GM23248 (cell line): Measurements from ENCODE around the gene WASHC2A. TPM values are rescaled to one million over a fixed set of nuclear protein-coding genes. Genes with fewer than 3 reads are reported as not detected.
"Not testable (repeated sequence)": the region's sequence is repeated elsewhere in the genome, so short reads cannot be mapped to it uniquely, and the experiment has no call there.

Experiments
- DNase-seq: peaks from one replicate; pipeline ENCODE4 v3.0.0-alpha.2; 2015
- H2AFZ ChIP-seq: fragments of 200-600 bp; sonication (generic); 2 replicates; pipeline ENCODE4 v1.6.1; 2016; ENCODE audit warnings: antibody characterized with exemption
- H3F3A ChIP-seq: fragments of 200-600 bp; sonication (generic); 2 replicates; pipeline ENCODE4 v1.6.1; 2016; ENCODE audit warnings: mild to moderate bottlenecking, antibody characterized with exemption, mixed run types; ENCODE audit not compliant: insufficient read depth
- H3K27ac ChIP-seq: fragments of 200-600 bp; sonication (generic); 2 replicates; pipeline ENCODE4 v1.5.1; 2016; ENCODE audit warnings: mild to moderate bottlenecking
- H3K27me3 ChIP-seq: fragments of 200-600 bp; sonication (generic); replicated peaks from 2 replicates; pipeline ENCODE4 v1.6.1; 2016; ENCODE audit warnings: mild to moderate bottlenecking; ENCODE audit not compliant: insufficient read depth
- H3K36me3 ChIP-seq: fragments of 200-600 bp; sonication (generic); 2 replicates; pipeline ENCODE4 v1.6.1; 2016; ENCODE audit warnings: low read depth, mild to moderate bottlenecking
- H3K4me1 ChIP-seq: fragments of 200-600 bp; sonication (generic); 2 replicates; pipeline ENCODE4 v1.6.1; 2016; ENCODE audit warnings: mild to moderate bottlenecking; ENCODE audit not compliant: insufficient read depth
- H3K4me2 ChIP-seq: fragments of 200-600 bp; sonication (generic); one replicate; pipeline ENCODE4 v1.6.1; 2016; ENCODE audit warnings: mild to moderate bottlenecking; ENCODE audit not compliant: unreplicated experiment
- H3K4me3 ChIP-seq: fragments of 200-600 bp; sonication (generic); 2 replicates; pipeline ENCODE4 v1.5.1; 2016; ENCODE audit warnings: mild to moderate bottlenecking
- H3K79me2 ChIP-seq: fragments of 200-600 bp; sonication (generic); 2 replicates; pipeline ENCODE4 v1.6.1; 2016; ENCODE audit warnings: mild to moderate bottlenecking; ENCODE audit not compliant: insufficient read depth
- H3K9ac ChIP-seq: fragments of 200-600 bp; sonication (generic); 2 replicates; pipeline ENCODE4 v1.6.1; 2016; ENCODE audit warnings: mild to moderate bottlenecking
- H3K9me2 ChIP-seq: fragments of 200-600 bp; sonication (generic); 2 replicates; pipeline ENCODE4 v1.6.1; 2016; ENCODE audit warnings: mixed run types, mild to moderate bottlenecking, moderate library complexity; ENCODE audit not compliant: insufficient read depth
- H3K9me3 ChIP-seq: fragments of 200-600 bp; sonication (generic); one replicate; pipeline ENCODE4 v1.6.1; 2017; ENCODE audit warnings: low read depth
- H4K20me1 ChIP-seq: fragments of 200-600 bp; sonication (generic); 2 replicates; pipeline ENCODE4 v1.6.0; 2016; ENCODE audit not compliant: insufficient read depth
- EZH2 ChIP-seq: fragments of 200-600 bp; sonication (generic); IDR thresholded peaks from 2 replicates; pipeline ENCODE4 v1.6.1; 2018; ENCODE audit warnings: antibody characterized with exemption, mild to moderate bottlenecking; ENCODE audit not compliant: insufficient read depth, poor library complexity, severe bottlenecking
- EZH2phosphoT487 ChIP-seq: fragments of 200-600 bp; sonication (generic); IDR thresholded peaks from 2 replicates; pipeline ENCODE4 v1.6.1; 2018; ENCODE audit warnings: antibody characterized with exemption, moderate library complexity, mild to moderate bottlenecking, low read depth; ENCODE audit not compliant: insufficient read depth
- WGBS, 2 experiments: methylation state at CpG; one replicate each; pipeline ENCODE4 v1.1.6; 2015 to 2017; ENCODE audit warnings: low lambda C conversion rate in 2 of 2, low coverage in 1 of 2; ENCODE audit errors: missing lambda C conversion rate in 2 of 2; 5-methylcytosine and 5-hydroxymethylcytosine counted together
- in situ Hi-C: fragments of 300-500 bp; cut with MboI; formaldehyde crosslinking; loops from 2 replicates; pipeline ENCODE4 v1.15.0; 2020
- polyA plus RNA-seq: library from polyadenylated mRNA; unstranded; fragments of >200 nt; fragmentation: Nextera tagmentation; extraction: Ambion mirVana; gene quantifications from 2 replicates; pipeline ENCODE4 v1.2.1, GENCODE V29; 2016
- total RNA-seq: library from RNA; depleted of rRNA; stranded (reverse); fragments of >200 nt; shearing (Covaris generic); gene quantifications from 2 replicates; pipeline ENCODE4 v1.2.3, GENCODE V29; 2014

Gene WASHC2A
- total and polyA plus RNA-seq, 2 experiments from 2014 or later: 23.9 to 26.8 TPM

- Histone ChIP-seq H3K4me3 (no peak overlapping the region), H3K4me2 (peak overlapping the region; percentile 25), H3K9me3 (no peaks in the 10 kb centered on the region), H2AFZ (no peak overlapping the region), H4K20me1 (no peaks in the 10 kb centered on the region), H3F3A (no peaks in the 10 kb centered on the region), H3K4me1 (0 out of 2 replicates have a peak, but pooled peaks cover 4% of the 10 kb centered on the region), H3K9me2 (no peaks in the 10 kb centered on the region), H3K36me3 (no peaks in the 10 kb centered on the region), H3K79me2 (no peaks in the 10 kb centered on the region), H3K9ac (no peak overlapping the region), H3K27ac (no peak overlapping the region), H3K27me3 (no peaks in the 10 kb centered on the region)
- 10 to 23% methylated on average over 5 of the region's 5 CpGs for WGBS, 2 experiments
- DNase-seq: peak; percentile 57
- TF ChIP-seq EZH2 (no peak), EZH2phosphoT487 (no peak)
- in situ Hi-C loops: no loop called here
Observed at GRCh38 chr10:50044941-50045664, 22.7 kb upstream of the WASHC2A start.

- H3K27ac ChIP-seq, H3K9ac ChIP-seq, H3K9me3 ChIP-seq, H3K79me2 ChIP-seq, H3K4me1 ChIP-seq, in situ Hi-C loops, H3K9me2 ChIP-seq, H3K27me3 ChIP-seq, H3F3A ChIP-seq, H4K20me1 ChIP-seq, H2AFZ ChIP-seq, H3K4me3 ChIP-seq, H3K36me3 ChIP-seq, H3K4me2 ChIP-seq: not testable (repeated sequence)
- WGBS, 2 experiments: 45 to 52% methylated on average over 9 of the region's 9 CpGs
- DNase-seq: peak; percentile 17
Observed at GRCh38 chr10:50046457-50046856, 21.3 kb upstream of the WASHC2A start.

GRCh38 chr10:50047594-50047993 is 20.2 kb upstream of the WASHC2A start:
- H3F3A ChIP-seq, H3K9me3 ChIP-seq, H3K36me3 ChIP-seq, in situ Hi-C loops, H3K4me2 ChIP-seq, H3K27ac ChIP-seq, H2AFZ ChIP-seq, H3K4me3 ChIP-seq, H4K20me1 ChIP-seq, H3K9me2 ChIP-seq, H3K79me2 ChIP-seq, DNase-seq, H3K4me1 ChIP-seq, H3K9ac ChIP-seq, H3K27me3 ChIP-seq: not testable (repeated sequence)
- 76 to 90% methylated on average over 4 to 5 of the region's 5 CpGs for WGBS, 2 experiments

- H3K4me2 ChIP-seq: peak overlapping the region; percentile 65
- DNase-seq: peak; percentile 54
- not testable (repeated sequence) for H3K27ac ChIP-seq
Observed at GRCh38 chr10:50051995-50052660, 15.6 kb upstream of the WASHC2A start.

GRCh38 chr10:50052778-50053376 is 14.9 kb upstream of the WASHC2A start:
- H4K20me1 ChIP-seq, H3K27ac ChIP-seq, H2AFZ ChIP-seq, H3K79me2 ChIP-seq, H3F3A ChIP-seq, H3K36me3 ChIP-seq, H3K4me1 ChIP-seq, H3K4me3 ChIP-seq, H3K9me3 ChIP-seq, H3K27me3 ChIP-seq, H3K9me2 ChIP-seq, in situ Hi-C loops, H3K9ac ChIP-seq, DNase-seq, H3K4me2 ChIP-seq: not testable (repeated sequence)
- 67 to 71% methylated on average over 6 of the region's 6 CpGs for WGBS, 2 experiments

More at GRCh38 chr10:50051995-50052660, 15.6 kb upstream of the WASHC2A start:
- H3K36me3 ChIP-seq, in situ Hi-C loops, H3F3A ChIP-seq, H3K4me1 ChIP-seq, H3K79me2 ChIP-seq, H3K9me3 ChIP-seq, H3K27me3 ChIP-seq, H3K9me2 ChIP-seq, H4K20me1 ChIP-seq: not testable (repeated sequence)
- WGBS, 2 experiments: 49 to 50% methylated on average over 3 of the region's 3 CpGs
- peak overlapping the region; percentile 22; the same call in 1 of the 2 replicates for H3K9ac ChIP-seq
- peak overlapping the region; percentile 52 for H3K4me3 ChIP-seq
- H2AFZ ChIP-seq: peak overlapping the region; percentile 73; the same call in 1 of the 2 replicates

- in situ Hi-C loops, H3K27me3 ChIP-seq, H2AFZ ChIP-seq, H3K4me1 ChIP-seq, H3K79me2 ChIP-seq, H3K9ac ChIP-seq, H3F3A ChIP-seq, H3K36me3 ChIP-seq, H3K27ac ChIP-seq, H3K4me2 ChIP-seq, H3K9me2 ChIP-seq, H3K4me3 ChIP-seq, H3K9me3 ChIP-seq, H4K20me1 ChIP-seq: not testable (repeated sequence)
- whole genome bisulfite sequencing, 2 experiments: 41 to 42% methylated on average over 5 of the region's 5 CpGs
- DNase-seq: peak; percentile 0
Observed at GRCh38 chr10:50055494-50056292, 12.1 kb upstream of the WASHC2A start.
